HepG2 (cell line): ENCODE results near the gene FAM43A. TPM values are rescaled to one million over a fixed set of nuclear protein-coding genes. Genes with fewer than 3 reads are reported as not detected.

Experiments
- ATAC-seq: fragments of 200-7000 bp; cut with Tn5 transposase; 3 replicates; pipeline ENCODE4 v1.9.1; 2020; ENCODE audit warnings: mild to moderate bottlenecking, moderate library complexity
- BruUV-seq: library from RNA; stranded (reverse); fragments of 400-500 nt; replicated peaks from 2 replicates; lab custom pipeline; 2021; lab: Mats Ljungman, UMichigan
- CTCF ChIA-PET: fragments of 300-600 bp; formaldehyde crosslinking; extraction: SDS; loops from one replicate; lab custom pipeline; 2021; ENCODE audit warnings: low total read pairs, inconsistent platforms, low intra/inter-chr PET ratio; lab: Yijun Ruan, JAX
- POLR2A ChIA-PET: fragments of 350-600 bp; sonication (Branson Sonifier 250); formaldehyde crosslinking; loops from one replicate; lab custom pipeline; 2020; ENCODE audit warnings: antibody characterized with exemption, inconsistent platforms; lab: Yijun Ruan, JAX
- DNase-seq: peaks from one replicate; pipeline ENCODE4 v3.0.0-alpha.2; 2015; ENCODE audit warnings: low spot score
- FAIRE-seq: peaks from 3 replicates; lab custom pipeline; 2011; peaks lifted over from hg19 to GRCh38; lab: Jason Lieb, UNC
- H2AFZ ChIP-seq: one replicate; pipeline ENCODE4 v1.6.1; 2011; ENCODE audit warnings: low read length, inconsistent platforms
- H3K27ac ChIP-seq: fragments of 300-600 bp; 3 replicates; pipeline ENCODE4 v1.8.0; 2011; ENCODE audit warnings: mixed run types, mild to moderate bottlenecking, mixed read lengths, low read length, inconsistent platforms; ENCODE audit not compliant: insufficient read depth; ENCODE audit errors: extremely low read length
- H3K27me3 ChIP-seq, 2 experiments: fragments of 200-600 bp in 1 of 2; 2 replicates in 1 of 2; 3 replicates in 1 of 2; pipeline versions ENCODE4 v1.6.0 to v1.8.0; 2011; ENCODE audit warnings: low read length in 2 of 2, mild to moderate bottlenecking in 2 of 2, moderate library complexity in 2 of 2, inconsistent platforms in 1 of 2; ENCODE audit not compliant: insufficient read depth in 2 of 2, control insufficient read depth in 1 of 2
- H3K36me3 ChIP-seq, 2 experiments: fragments of 200-600 bp in 1 of 2; replicated peaks in 1 of 2; 2 replicates in 1 of 2; 3 replicates in 1 of 2; pipeline versions ENCODE4 v1.5.1 to v1.8.0; 2011; ENCODE audit warnings: low read length in 2 of 2, inconsistent platforms in 1 of 2; ENCODE audit not compliant: insufficient read depth in 2 of 2, control insufficient read depth in 1 of 2
- H3K4me1 ChIP-seq: 2 replicates; pipeline ENCODE4 v1.5.1; 2012; ENCODE audit warnings: low read length, inconsistent platforms; ENCODE audit not compliant: insufficient read depth
- H3K4me2 ChIP-seq: 2 replicates; pipeline ENCODE4 v1.6.0; 2011; ENCODE audit warnings: low read depth, low read length, inconsistent platforms
- H3K4me3 ChIP-seq, 3 experiments: fragments of 200-600 bp in 1 of 3; sonication (generic), shearing (Covaris generic) in 1 of 3; replicated peaks in 1 of 3; 2 replicates each; pipeline ENCODE4 v1.5.1; 2011 to 2016; ENCODE audit warnings: low read length in 3 of 3, inconsistent platforms in 2 of 3, low read depth in 2 of 3, mild to moderate bottlenecking in 2 of 3, control low read depth in 1 of 3, mixed read lengths in 1 of 3; ENCODE audit not compliant: insufficient read depth in 1 of 3
- H3K79me2 ChIP-seq: one replicate; pipeline ENCODE4 v1.6.1; 2011; ENCODE audit warnings: low read length, inconsistent platforms; ENCODE audit not compliant: insufficient read depth
- H3K9ac ChIP-seq: 2 replicates; pipeline ENCODE4 v1.6.0; 2011; ENCODE audit warnings: mild to moderate bottlenecking, low read depth, low read length, inconsistent platforms; ENCODE audit not compliant: insufficient read depth
- H3K9me3 ChIP-seq: 2 replicates; pipeline ENCODE4 v1.5.1; 2012; ENCODE audit warnings: mild to moderate bottlenecking, low read length
- H4K20me1 ChIP-seq: 2 replicates; pipeline ENCODE4 v1.6.0; 2011; ENCODE audit warnings: inconsistent platforms, mild to moderate bottlenecking, low read length, moderate library complexity; ENCODE audit not compliant: insufficient read depth
- HNRNPUL1 ChIP-seq: fragments of 200-400 bp; formaldehyde crosslinking; IDR thresholded peaks from 2 replicates; pipeline ENCODE4 v1.6.1; 2017; ENCODE audit warnings: low read depth, mild to moderate bottlenecking, low read length, moderate library complexity
- MBD4 ChIP-seq: IDR thresholded peaks from 2 replicates; pipeline ENCODE4 v1.6.1; 2012; ENCODE audit warnings: low read length, inconsistent platforms, borderline replicate concordance
- MXD4 ChIP-seq: IDR thresholded peaks from 2 replicates; pipeline ENCODE4 v1.6.1; 2016; ENCODE audit warnings: mild to moderate bottlenecking, missing biosample characterization, missing genetic modification reagents
- NR2F2 ChIP-seq: IDR thresholded peaks from 2 replicates; pipeline ENCODE4 v1.6.1; 2012; ENCODE audit warnings: low read depth, inconsistent platforms, borderline replicate concordance
- ONECUT2 ChIP-seq: sonication (generic); formaldehyde crosslinking; IDR thresholded peaks from 2 replicates; pipeline ENCODE4 v1.4.0; 2020; ENCODE audit warnings: missing genetic modification reagents
- PAX8 ChIP-seq: sonication (generic); formaldehyde crosslinking; IDR thresholded peaks from 2 replicates; pipeline ENCODE4 v1.8.0; 2022; ENCODE audit warnings: mild to moderate bottlenecking, missing genetic modification reagents, borderline replicate concordance
- SMC3 ChIP-seq: IDR thresholded peaks from 2 replicates; pipeline ENCODE4 v1.6.1; 2011; ENCODE audit warnings: low read length, improper control_type of control experiment
- STAG1 ChIP-seq: sonication (generic); formaldehyde crosslinking; IDR thresholded peaks from 2 replicates; pipeline ENCODE4 v1.4.0; 2020; ENCODE audit warnings: missing genetic modification reagents
- ZMAT3 ChIP-seq: sonication (generic); formaldehyde crosslinking; conservative IDR thresholded peaks from 2 replicates; pipeline ENCODE4 v1.7.0; 2021; ENCODE audit warnings: missing genetic modification reagents
- ZNF703 ChIP-seq: sonication (generic); formaldehyde crosslinking; IDR thresholded peaks from 2 replicates; pipeline ENCODE4 v1.5.1; 2020; ENCODE audit warnings: missing genetic modification reagents, mild to moderate bottlenecking, moderate library complexity, borderline replicate concordance
- ZNF709 ChIP-seq: sonication (generic); formaldehyde crosslinking; IDR thresholded peaks from 2 replicates; pipeline ENCODE4 v1.5.0; 2020; ENCODE audit warnings: mild to moderate bottlenecking, missing genetic modification reagents
- ZNF777 ChIP-seq: sonication (generic); formaldehyde crosslinking; IDR thresholded peaks from 2 replicates; pipeline ENCODE4 v1.4.0; 2020; ENCODE audit warnings: missing genetic modification reagents
- WGBS: methylation state at CpG from one replicate; pipeline ENCODE4 v1.1.6; 2017; ENCODE audit warnings: low lambda C conversion rate; 5-methylcytosine and 5-hydroxymethylcytosine counted together
- in situ Hi-C: cut with HindIII; loops from 2 replicates; pipeline ENCODE4 v1.10.0; 2017; ENCODE audit warnings: low pct_unique_long_range_greater_than_20kb; ENCODE audit not compliant: extremely low pct_ligation_motif_present
- intact Hi-C: fragments of 100-400 bp; cut with micrococcal nuclease; formaldehyde crosslinking; loops from one replicate; pipeline ENCODE4 v1.10.0; 2022; ENCODE audit not compliant: unreplicated experiment
- polyA plus RNA-seq, 8 experiments: library from polyadenylated mRNA; depleted of rRNA in 3 of 8; stranded (reverse) in 7 of 8; unstranded in 1 of 8; fragments of >200 nt; fragmentation: Illumina TruSeq in 4 of 8; extraction: Trizol in 4 of 8; gene quantifications; 2 replicates each; pipeline versions ENCODE4 v1.2.1 to v1.2.3, GENCODE V29; 2011 to 2016; ENCODE audit warnings: low read depth in 4 of 8, missing spikeins in 1 of 8, mixed read lengths in 1 of 8; ENCODE audit not compliant: insufficient read depth in 1 of 8
- total RNA-seq, 5 experiments: library from RNA; depleted of rRNA; stranded (reverse); fragments of >200 nt; fragmentation: Illumina TruSeq; extraction: Trizol; gene quantifications; 2 replicates each; pipeline ENCODE4 v1.2.3, GENCODE V29; 2016; ENCODE audit warnings: low read depth in 1 of 5
- TF ChIP-seq, protein P1 (sequence below): sonication (generic); formaldehyde crosslinking; IDR thresholded peaks from 2 replicates; pipeline ENCODE4 v1.4.0; 2020; ENCODE audit warnings: missing genetic modification reagents, low read depth, mild to moderate bottlenecking, borderline replicate concordance
- TF ChIP-seq, protein P2 (sequence below): sonication (generic); formaldehyde crosslinking; IDR thresholded peaks from 2 replicates; pipeline ENCODE4 v1.5.0; 2020; ENCODE audit warnings: mild to moderate bottlenecking, missing genetic modification reagents, moderate library complexity
- TF ChIP-seq, protein P3 (sequence below): IDR thresholded peaks from 2 replicates; pipeline ENCODE4 v1.6.1; 2012; ENCODE audit warnings: low read depth, low read length, improper control_type of control experiment

The FAM43A gene
- total and polyA plus RNA-seq, 2 of the 13 experiments (the other 11 are each of a cell fraction or from before 2014, with no cell fraction given), result 0.91 to 1.8 TPM

DNA sequence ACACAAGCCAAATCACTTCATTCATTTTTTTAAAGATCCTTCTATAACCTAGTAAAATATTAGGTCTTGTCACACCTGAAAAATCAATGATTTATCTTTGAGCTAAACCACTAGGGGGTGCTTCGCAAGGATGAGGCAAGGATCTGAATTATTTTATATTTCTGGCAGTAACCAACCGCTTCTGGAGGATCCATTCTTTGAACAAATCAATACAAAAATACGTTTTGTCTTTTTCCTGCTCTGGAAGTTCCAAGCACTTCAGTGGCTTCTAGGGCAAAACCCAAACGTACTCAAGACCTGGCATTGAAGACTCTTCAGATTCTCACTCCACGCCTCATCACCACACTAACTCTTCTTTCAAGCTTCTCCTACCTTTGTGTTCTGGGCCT, 14.2 kb upstream of the FAM43A start:
- peaks cover 43% of the 10 kb centered on the region for H3K4me1 ChIP-seq
- peak overlapping the region; percentile 80 for H3K4me2 ChIP-seq
- POLR2A ChIA-PET, result interaction anchor here (0.9 to 2.4 kb wide), 10 partner anchors 12 to 872 kb away, joined by 3 to 19 read pairs (median 4); partner anchors contain the start of genes FAM43A and PPP1R2
- H3K9me3 ChIP-seq, result no peaks in the 10 kb centered on the region
- H3K79me2 ChIP-seq, result peaks cover 19% of the 10 kb centered on the region
- intact Hi-C loops (loop anchor here (1.0 kb wide), 1 partner anchor 435 kb away; no protein-coding TSS in a partner anchor), in situ Hi-C loops (loop anchor here (5.0 kb wide), 1 partner anchor 586 kb away; no protein-coding TSS in a partner anchor)
- H3K9ac ChIP-seq, result peak overlapping the region; percentile 76
- H3K27me3 ChIP-seq, result peaks cover 0 to 3% of the 10 kb centered on the region in 2 experiments; a peak in 1 of 5 replicates
- peak overlapping the region; percentile 20 for H2AFZ ChIP-seq
- ATAC-seq, result peak; percentile 33
- TF ChIP-seq, protein P1, sequence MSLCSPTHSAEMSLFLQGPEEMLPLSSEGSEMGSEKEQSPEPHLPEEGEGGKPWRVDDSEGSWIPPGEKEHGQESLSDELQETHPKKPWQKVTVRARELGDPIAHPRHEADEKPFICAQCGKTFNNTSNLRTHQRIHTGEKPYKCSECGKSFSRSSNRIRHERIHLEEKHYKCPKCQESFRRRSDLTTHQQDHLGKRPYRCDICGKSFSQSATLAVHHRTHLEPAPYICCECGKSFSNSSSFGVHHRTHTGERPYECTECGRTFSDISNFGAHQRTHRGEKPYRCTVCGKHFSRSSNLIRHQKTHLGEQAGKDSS (CRISPR knock-in tag), result no peak
- TF ChIP-seq HNRNPUL1 (0 out of 2 replicates have a peak, but pooled peaks have one; percentile 21), MXD4 (CRISPR knock-in tag) (no peak), PAX8 (CRISPR knock-in tag) (no peak), ZMAT3 (CRISPR knock-in tag) (0 out of 2 replicates have a peak, but pooled peaks have one; percentile 28), ZNF709 (CRISPR knock-in tag) (peak; percentile 14; the same call in 1 of the 2 replicates), ZNF703 (CRISPR knock-in tag) (0 out of 2 replicates have a peak, but pooled peaks have one; percentile 28), NR2F2 (0 out of 2 replicates have a peak, but pooled peaks have one; percentile 14), STAG1 (peak; percentile 26; the same call in 1 of the 2 replicates), SMC3 (peak; percentile 42; the same call in 1 of the 2 replicates), ZNF777 (CRISPR knock-in tag) (0 out of 2 replicates have a peak, but pooled peaks have one; percentile 8), MBD4 (no peak), ONECUT2 (CRISPR knock-in tag) (peak; percentile 85)
- TF ChIP-seq, protein P2, sequence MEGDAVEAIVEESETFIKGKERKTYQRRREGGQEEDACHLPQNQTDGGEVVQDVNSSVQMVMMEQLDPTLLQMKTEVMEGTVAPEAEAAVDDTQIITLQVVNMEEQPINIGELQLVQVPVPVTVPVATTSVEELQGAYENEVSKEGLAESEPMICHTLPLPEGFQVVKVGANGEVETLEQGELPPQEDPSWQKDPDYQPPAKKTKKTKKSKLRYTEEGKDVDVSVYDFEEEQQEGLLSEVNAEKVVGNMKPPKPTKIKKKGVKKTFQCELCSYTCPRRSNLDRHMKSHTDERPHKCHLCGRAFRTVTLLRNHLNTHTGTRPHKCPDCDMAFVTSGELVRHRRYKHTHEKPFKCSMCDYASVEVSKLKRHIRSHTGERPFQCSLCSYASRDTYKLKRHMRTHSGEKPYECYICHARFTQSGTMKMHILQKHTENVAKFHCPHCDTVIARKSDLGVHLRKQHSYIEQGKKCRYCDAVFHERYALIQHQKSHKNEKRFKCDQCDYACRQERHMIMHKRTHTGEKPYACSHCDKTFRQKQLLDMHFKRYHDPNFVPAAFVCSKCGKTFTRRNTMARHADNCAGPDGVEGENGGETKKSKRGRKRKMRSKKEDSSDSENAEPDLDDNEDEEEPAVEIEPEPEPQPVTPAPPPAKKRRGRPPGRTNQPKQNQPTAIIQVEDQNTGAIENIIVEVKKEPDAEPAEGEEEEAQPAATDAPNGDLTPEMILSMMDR, result peak; percentile 57
- TF ChIP-seq, protein P3, sequence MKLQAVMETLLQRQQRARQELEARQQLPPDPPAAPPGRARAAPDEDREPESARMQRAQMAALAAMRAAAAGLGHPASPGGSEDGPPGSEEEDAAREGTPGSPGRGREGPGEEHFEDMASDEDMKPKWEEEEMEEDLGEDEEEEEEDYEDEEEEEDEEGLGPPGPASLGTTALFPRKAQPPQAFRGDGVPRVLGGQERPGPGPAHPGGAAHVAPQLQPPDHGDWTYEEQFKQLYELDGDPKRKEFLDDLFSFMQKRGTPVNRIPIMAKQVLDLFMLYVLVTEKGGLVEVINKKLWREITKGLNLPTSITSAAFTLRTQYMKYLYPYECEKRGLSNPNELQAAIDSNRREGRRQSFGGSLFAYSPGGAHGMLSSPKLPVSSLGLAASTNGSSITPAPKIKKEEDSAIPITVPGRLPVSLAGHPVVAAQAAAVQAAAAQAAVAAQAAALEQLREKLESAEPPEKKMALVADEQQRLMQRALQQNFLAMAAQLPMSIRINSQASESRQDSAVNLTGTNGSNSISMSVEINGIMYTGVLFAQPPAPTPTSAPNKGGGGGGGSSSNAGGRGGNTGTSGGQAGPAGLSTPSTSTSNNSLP, result peak; percentile 82
- TF ChIP-seq, all 625 proteins: peak for 11
- BruUV-seq, result TSS peak; percentile 65
- DNase-seq (peak; percentile 28), FAIRE-seq (no peak)
- under 1% methylated on average over 5 of the region's 5 CpGs for WGBS
- peaks cover 3 to 14% of the 10 kb centered on the region in 2 experiments for H3K36me3 ChIP-seq
- H3K4me3 ChIP-seq, result peak overlapping the region; percentile 79 to 85 (median 84)
- H4K20me1 ChIP-seq, result no peaks in the 10 kb centered on the region
- H3K27ac ChIP-seq, result peak overlapping the region; percentile 81
- CTCF ChIA-PET, result interaction anchor here (0.7 to 2.1 kb wide), 4 partner anchors 11 to 600 kb away, joined by 3 to 16 read pairs (median 4); no protein-coding TSS in a partner anchor
